Epithelial cell of prostate (primary cell): Measurements from ENCODE around the gene CHD9.
"Not testable (repeated sequence)": the region's sequence is repeated elsewhere in the genome, so short reads cannot be mapped to it uniquely, and the experiment has no call there.

ENCODE experiments used
- DNase-seq: peaks from one replicate; pipeline ENCODE4 v3.0.0-alpha.2; 2011; ENCODE audit warnings: low read depth, low spot score
- H3K27ac ChIP-seq: fragments of 450-650 bp; 2 replicates; pipeline ENCODE4 v1.5.1; 2017; ENCODE audit warnings: mild to moderate bottlenecking

Gene CHD9

GRCh38 chr16:53323924-53324323 lies 269.1 kb downstream of the CHD9 start:
- H3K27ac ChIP-seq: no peak overlapping the region
- no peak for DNase-seq

GRCh38 chr16:53330991-53331390 lies 276.2 kb downstream of the CHD9 start:
- H3K27ac ChIP-seq, DNase-seq: not testable (repeated sequence)

DNA sequence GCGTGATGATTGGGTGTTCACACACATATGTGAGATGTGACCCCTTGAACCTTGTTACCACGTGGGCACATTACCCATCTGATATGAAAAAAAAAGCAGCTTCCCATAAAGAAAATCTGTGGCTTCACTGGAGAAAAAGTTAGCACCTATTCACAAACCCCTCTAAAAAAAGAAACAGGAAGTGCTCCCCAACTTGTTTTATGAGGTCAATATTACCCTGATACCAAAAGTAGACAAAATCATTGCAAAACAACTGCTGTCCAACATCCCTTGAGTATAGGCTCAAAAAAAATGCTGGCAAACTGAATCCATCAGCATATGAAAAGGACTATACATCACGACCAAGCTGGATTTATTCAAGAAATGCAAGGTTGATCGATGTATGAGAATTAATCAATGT lies 279.8 kb downstream of the CHD9 start:
- DNase-seq: no peak
- H3K27ac ChIP-seq: no peak overlapping the region

- DNase-seq: no peak
- no peak overlapping the region for H3K27ac ChIP-seq
Measured at GRCh38 chr16:53337294-53337693, 282.5 kb downstream of the CHD9 start.

GRCh38 chr16:53341792-53342191 lies 287.0 kb downstream of the CHD9 start:
- no peak for DNase-seq

DNA sequence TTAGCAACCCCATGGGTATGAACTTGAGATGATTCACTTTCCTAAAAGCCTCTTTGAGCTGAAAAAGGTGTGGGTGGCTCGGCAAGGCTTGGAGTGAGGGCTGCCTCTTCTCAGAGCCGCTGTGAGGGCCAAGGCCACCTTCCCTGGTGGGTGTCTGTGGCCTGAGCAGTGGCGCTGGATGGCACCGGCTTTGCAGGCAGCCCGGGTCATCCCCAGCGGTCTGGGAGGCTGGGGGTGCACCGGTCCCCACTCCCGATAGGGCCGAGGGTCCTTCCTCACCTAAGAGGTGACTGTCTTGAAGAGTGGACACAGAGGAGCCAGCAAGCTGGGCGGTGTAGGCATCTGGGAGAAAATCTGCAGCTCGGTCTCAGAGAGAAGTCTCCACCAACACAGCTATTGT lies 300.3 kb downstream of the CHD9 start:
- no peak for DNase-seq
- no peak overlapping the region for H3K27ac ChIP-seq

More at GRCh38 chr16:53341792-53342191, 287.0 kb downstream of the CHD9 start:
- H3K27ac ChIP-seq: no peak overlapping the region

DNA sequence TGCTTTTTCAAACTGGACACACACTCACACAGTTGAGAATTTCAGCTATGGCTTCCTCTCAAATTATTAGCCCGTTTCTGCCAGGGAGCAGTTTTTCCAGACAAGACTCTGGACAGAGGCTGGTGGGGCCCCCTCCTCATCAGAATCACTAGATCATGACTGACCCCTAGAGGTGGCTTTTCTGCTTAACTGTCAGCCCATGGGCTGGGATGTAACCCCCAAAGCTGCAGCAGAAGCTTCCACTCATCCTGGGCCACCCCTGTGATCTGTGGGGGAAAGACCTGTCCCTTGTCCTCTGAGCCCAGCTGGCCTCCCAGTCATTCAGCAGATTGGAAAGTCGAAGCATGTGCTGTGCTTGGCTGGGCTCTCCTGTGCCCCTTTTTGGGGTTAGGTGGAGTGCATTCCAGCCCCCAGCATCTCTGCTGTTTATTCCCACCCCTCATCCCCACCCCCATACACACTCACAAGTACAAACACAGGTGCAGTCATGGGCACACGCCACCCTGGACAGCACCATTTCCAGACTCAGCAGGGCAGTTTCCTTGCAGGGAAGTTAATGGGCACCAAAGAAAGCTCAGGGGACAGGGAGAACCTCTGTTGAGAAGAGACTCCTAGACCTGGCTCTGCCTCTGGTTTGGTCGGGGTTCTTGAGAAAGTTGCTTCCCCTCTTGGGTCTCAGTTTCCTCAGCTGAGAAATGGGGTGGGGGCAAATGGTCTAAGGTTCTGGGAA lies 301.9 kb downstream of the CHD9 start:
- no peak for DNase-seq
- H3K27ac ChIP-seq: no peak overlapping the region

DNA sequence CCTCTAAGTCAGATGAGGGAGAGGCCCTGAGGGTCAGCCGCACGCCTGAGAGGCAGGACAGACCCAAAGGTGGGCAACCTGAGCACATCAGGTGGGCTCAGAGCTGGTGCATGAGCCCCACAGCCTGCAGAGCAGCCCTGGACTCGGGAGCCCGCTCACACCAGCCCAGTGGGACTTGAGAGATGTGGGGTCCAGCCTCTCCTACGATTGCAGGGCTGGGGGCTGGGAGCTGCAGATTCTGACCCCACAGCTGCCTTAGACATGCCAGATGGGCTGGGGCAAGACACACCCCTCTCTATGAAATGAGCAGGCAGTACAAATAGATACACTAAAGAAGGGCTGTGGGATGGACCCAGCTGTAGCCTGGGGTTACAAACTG lies 302.4 kb downstream of the CHD9 start:
- H3K27ac ChIP-seq: no peak overlapping the region
- no peak for DNase-seq

- DNase-seq: no peak
- no peak overlapping the region for H3K27ac ChIP-seq
Measured at GRCh38 chr16:53357955-53358354, 303.2 kb downstream of the CHD9 start.

DNA sequence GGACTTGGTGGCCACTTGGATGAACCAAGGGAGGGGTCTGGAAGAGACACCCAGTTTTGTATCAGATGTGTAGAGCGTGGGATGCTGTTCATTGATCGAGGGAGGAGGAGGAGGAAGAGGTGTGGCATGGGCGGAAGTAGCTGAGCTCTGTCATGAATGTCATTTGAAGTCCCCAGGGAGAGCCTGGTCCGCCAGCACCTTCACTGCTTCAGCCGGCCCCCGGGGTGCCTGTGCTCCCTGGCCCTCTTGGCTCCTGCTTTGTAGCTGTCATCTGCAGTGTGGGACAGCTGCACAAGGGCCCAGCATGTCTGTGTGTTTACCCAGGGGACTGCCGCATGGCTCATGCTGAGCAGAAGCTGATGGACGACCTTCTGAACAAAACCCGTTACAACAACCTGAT lies 304.1 kb downstream of the CHD9 start:
- no peak overlapping the region for H3K27ac ChIP-seq
- no peak for DNase-seq

GRCh38 chr16:53369921-53370320 lies 315.1 kb downstream of the CHD9 start:
- H3K27ac ChIP-seq: no peak overlapping the region
- DNase-seq: no peak

- H3K27ac ChIP-seq: no peak overlapping the region
- DNase-seq: no peak
Measured at GRCh38 chr16:53370827-53371226, 316.0 kb downstream of the CHD9 start.

- H3K27ac ChIP-seq: no peak overlapping the region
- DNase-seq: no peak
Measured at GRCh38 chr16:53372992-53373871, 318.4 kb downstream of the CHD9 start.

DNA sequence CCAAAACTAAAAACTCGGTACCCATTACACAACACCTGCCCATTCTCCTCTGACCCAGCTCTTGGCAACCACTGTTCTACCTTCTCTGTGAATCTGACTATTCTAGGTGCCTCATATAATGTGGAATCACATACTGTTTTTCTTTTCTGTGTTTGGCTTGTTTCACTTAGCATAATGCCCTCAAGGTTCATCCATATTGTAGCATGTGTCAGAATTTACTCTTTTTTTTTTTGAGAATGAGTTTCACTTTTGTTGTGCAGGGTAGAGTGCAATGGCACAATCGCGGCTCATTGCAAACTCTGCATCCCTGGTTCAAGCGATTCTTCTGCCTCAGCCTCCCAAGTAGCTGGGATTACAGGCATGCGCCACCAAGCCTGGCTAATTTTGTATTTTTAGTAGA lies 320.0 kb downstream of the CHD9 start:
- no peak for DNase-seq
- no peak overlapping the region for H3K27ac ChIP-seq

- no peak overlapping the region for H3K27ac ChIP-seq
- DNase-seq: peak; percentile 16
Measured at GRCh38 chr16:53378138-53378537, 323.3 kb downstream of the CHD9 start.
